ENCODE data around the gene RPL36. TPM values are rescaled to one million over a fixed set of nuclear protein-coding genes. Genes with fewer than 3 reads are reported as not detected.

Gene RPL36
- total RNA-seq, 1 donor from 2014 or later = 778 TPM

DNA sequence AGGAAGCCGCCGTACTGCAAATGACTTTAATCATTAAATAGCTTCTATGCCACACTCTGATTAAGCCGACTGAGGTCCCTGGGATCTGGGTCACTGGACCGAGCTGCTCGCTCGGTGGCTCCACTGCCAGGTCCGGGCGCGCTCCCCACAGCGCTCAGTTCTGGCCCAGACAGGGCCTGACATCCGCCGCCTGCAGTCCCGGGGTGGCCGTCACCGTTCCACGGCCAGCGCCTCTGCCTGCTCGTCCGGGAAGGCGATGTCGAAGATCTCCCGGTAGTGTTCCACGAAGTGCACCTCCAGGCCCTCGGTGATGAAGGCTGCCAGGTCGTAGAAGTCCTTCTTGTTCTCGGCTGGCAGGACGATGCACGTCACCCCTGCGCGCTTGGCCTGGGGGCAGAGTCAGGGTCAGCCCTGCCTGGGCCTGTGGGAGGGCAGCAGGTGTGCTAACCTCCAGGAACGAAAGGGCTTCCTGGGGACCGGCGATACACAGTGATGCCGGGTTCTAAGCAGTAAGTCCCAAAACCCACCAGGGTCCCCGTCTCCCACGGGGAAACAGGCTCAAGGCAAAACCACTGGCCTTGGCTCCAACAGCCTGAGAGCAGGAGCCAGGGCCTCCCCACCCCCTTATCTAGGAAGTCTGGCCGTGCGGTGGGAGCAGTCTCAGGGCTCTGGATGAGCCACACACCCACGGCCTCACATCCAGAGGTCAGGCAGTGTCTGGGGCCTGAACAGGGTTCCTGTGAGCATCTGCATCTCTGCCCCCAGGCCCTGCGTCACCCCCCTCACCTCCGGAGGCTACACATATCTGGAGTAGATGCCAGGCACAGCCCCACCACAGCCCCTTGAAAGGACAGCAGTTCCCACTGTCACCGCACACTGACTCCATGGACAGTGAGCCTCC is 2.0 kb downstream of the RPL36 start:
- peaks cover 15% of the 10 kb centered on the region for H3K4me1 Mint-ChIP-seq
- H3K4me2 ChIP-seq = peak overlapping the region; percentile 82
- no peaks in the 10 kb centered on the region for H3K27me3 ChIP-seq
- H3K36me3 ChIP-seq = no peaks in the 10 kb centered on the region
- H3K9me3 Mint-ChIP-seq = no peaks in the 10 kb centered on the region
- peaks cover 16% of the 10 kb centered on the region for H3K27me3 Mint-ChIP-seq (ENCODE audit: insufficient read depth, low read depth)
- H2AFZ ChIP-seq (replicated peaks) = no peak overlapping the region
- TF ChIP-seq, protein P1, sequence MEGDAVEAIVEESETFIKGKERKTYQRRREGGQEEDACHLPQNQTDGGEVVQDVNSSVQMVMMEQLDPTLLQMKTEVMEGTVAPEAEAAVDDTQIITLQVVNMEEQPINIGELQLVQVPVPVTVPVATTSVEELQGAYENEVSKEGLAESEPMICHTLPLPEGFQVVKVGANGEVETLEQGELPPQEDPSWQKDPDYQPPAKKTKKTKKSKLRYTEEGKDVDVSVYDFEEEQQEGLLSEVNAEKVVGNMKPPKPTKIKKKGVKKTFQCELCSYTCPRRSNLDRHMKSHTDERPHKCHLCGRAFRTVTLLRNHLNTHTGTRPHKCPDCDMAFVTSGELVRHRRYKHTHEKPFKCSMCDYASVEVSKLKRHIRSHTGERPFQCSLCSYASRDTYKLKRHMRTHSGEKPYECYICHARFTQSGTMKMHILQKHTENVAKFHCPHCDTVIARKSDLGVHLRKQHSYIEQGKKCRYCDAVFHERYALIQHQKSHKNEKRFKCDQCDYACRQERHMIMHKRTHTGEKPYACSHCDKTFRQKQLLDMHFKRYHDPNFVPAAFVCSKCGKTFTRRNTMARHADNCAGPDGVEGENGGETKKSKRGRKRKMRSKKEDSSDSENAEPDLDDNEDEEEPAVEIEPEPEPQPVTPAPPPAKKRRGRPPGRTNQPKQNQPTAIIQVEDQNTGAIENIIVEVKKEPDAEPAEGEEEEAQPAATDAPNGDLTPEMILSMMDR (IDR thresholded peaks at IDR 0.05) = no peak
- TF ChIP-seq EZH2 (IDR thresholded peaks at IDR 0.05) (no peak), EZH2phosphoT487 (IDR thresholded peaks at IDR 0.05) (no peak)
- no peak overlapping the region for H3K27ac Mint-ChIP-seq
- no peaks in the 10 kb centered on the region for H3K9me3 ChIP-seq (ENCODE audit: low read depth)
- H3K4me3 ChIP-seq = peak overlapping the region; percentile 98
- peaks cover 65% of the 10 kb centered on the region for H4K20me1 ChIP-seq (ENCODE audit: low read depth)
- DNase-seq (ENCODE audit: low spot score) = no peak
- H3K79me2 ChIP-seq (ENCODE audit: low read depth) = peaks cover 43% of the 10 kb centered on the region
- peak overlapping the region; percentile 98 for H3K4me3 Mint-ChIP-seq
- no peaks in the 10 kb centered on the region for H3K36me3 Mint-ChIP-seq
- no peaks in the 10 kb centered on the region for H3K4me1 ChIP-seq
- no peak overlapping the region for H3K9ac ChIP-seq
- no peak overlapping the region for H3K27ac ChIP-seq
- H3F3A ChIP-seq (ENCODE audit: low read depth) = peaks cover 38% of the 10 kb centered on the region

DNA sequence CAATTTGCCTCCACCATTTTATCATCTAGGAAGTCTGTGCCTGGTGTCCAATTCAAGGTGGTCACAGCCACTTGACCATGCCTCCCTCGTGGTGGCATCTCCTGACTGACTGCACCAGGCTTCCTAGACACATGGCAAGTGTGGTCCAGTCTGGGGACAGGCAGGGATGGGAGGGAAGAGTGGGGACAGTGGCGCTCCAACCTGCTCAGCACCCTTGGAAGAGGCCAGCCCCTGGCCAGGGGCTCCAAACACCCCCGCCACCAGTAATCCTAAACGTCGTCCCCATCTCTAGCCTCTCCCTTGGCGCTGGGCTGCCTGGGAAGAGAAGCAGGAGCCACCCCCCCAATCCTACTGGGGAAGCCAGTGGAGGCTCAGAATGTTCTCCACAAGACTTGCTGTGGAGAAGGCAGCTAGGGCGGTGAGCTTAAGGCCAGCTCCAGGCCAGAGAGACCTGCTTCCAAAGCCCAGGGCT is 2.7 kb downstream of the RPL36 start:
- no peak overlapping the region for H3K4me2 ChIP-seq
- H3K79me2 ChIP-seq (ENCODE audit: low read depth) = peaks cover 43% of the 10 kb centered on the region

DNA sequence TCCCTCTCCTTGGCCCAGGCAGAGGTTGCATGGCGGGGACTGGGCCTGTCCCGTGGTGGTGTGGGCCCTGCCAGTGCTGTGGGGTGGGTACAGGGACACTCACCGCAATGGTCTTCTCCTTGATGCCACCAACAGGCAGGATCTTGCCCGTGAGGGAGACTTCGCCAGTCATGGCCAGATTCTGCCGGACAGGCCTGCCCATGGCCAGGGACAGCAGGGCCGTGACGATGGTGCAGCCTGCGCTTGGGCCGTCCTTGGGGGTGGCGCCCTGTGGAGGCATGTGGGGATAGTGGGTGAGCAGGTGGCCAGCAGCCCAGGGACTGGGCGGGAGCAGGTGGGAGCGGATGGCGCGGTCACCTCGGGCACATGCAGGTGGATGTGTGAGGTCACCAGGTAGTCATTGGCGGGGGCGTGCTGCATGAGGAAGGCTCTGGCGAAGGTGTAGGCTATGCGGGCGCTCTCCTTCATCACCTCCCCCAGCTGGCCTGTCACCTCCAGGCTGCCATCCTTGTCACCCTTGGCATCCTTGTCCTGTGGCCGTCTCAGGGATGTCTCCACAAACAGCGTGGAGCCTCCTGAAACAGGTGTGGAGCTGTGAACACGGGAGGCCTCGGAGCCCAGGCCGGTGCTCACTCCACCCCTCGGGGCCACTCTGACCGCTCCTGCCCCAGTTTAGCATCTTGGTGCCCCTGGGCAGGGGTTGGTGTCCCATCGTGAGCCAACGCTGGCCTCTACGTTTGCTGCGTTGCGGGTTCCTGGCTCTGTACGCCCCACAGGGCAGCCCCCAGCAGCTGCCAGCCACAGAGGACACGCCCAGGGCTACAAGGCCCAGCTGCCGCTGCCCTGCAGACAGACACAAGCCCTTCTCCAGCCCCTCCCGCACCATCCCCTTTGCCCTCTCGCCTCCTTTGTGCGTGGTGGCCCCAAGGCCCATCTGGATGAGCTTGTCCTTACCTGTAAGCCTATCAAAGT is 3.4 kb downstream of the RPL36 start:
- no peak overlapping the region for H3K4me3 Mint-ChIP-seq

More for the DNA sequence above, 2.7 kb downstream of the RPL36 start:
- H2AFZ ChIP-seq (replicated peaks) = no peak overlapping the region
- H3K27me3 ChIP-seq = no peaks in the 10 kb centered on the region
- Mint-ChIP-seq H3K27ac (no peak overlapping the region), H3K27me3 (ENCODE audit: insufficient read depth, low read depth) (peaks cover 16% of the 10 kb centered on the region), H3K9me3 (no peaks in the 10 kb centered on the region), H3K36me3 (no peaks in the 10 kb centered on the region), H3K4me3 (peak overlapping the region; percentile 98), H3K4me1 (peaks cover 15% of the 10 kb centered on the region)
- no peaks in the 10 kb centered on the region for H3K4me1 ChIP-seq
- H3K9me3 ChIP-seq (ENCODE audit: low read depth) = no peaks in the 10 kb centered on the region
- H3K4me3 ChIP-seq = no peak overlapping the region
- TF ChIP-seq EZH2 (IDR thresholded peaks at IDR 0.05) = no peak
- TF ChIP-seq, protein P1 (IDR thresholded peaks at IDR 0.05) = no peak
- TF ChIP-seq EZH2phosphoT487 (IDR thresholded peaks at IDR 0.05) = no peak
- no peak overlapping the region for H3K27ac ChIP-seq
- H3F3A ChIP-seq (ENCODE audit: low read depth) = peaks cover 38% of the 10 kb centered on the region
- no peaks in the 10 kb centered on the region for H3K36me3 ChIP-seq
- no peak for DNase-seq (ENCODE audit: low spot score)
- no peak overlapping the region for H3K9ac ChIP-seq
- peaks cover 67% of the 10 kb centered on the region for H4K20me1 ChIP-seq (ENCODE audit: low read depth)

More for the DNA sequence above, 3.4 kb downstream of the RPL36 start:
- Histone ChIP-seq H2AFZ (replicated peaks) (no peak overlapping the region), H3K4me3 (no peak overlapping the region), H3K4me2 (no peak overlapping the region), H3K4me1 (no peaks in the 10 kb centered on the region), H3K27ac (no peak overlapping the region), H3K9ac (no peak overlapping the region), H3K27me3 (no peaks in the 10 kb centered on the region), H3K9me3 (ENCODE audit: low read depth) (no peaks in the 10 kb centered on the region), H3K79me2 (ENCODE audit: low read depth) (peaks cover 43% of the 10 kb centered on the region), H4K20me1 (ENCODE audit: low read depth) (peaks cover 70% of the 10 kb centered on the region), H3K36me3 (no peaks in the 10 kb centered on the region), H3F3A (ENCODE audit: low read depth) (peaks cover 42% of the 10 kb centered on the region)
- TF ChIP-seq EZH2 (IDR thresholded peaks at IDR 0.05) = no peak
- TF ChIP-seq, protein P1 (IDR thresholded peaks at IDR 0.05) = no peak
- no peak for TF ChIP-seq EZH2phosphoT487 (IDR thresholded peaks at IDR 0.05)
- peaks cover 15% of the 10 kb centered on the region for H3K4me1 Mint-ChIP-seq
- no peak overlapping the region for H3K27ac Mint-ChIP-seq
- no peak for DNase-seq (ENCODE audit: low spot score)
- H3K36me3 Mint-ChIP-seq = no peaks in the 10 kb centered on the region
- H3K9me3 Mint-ChIP-seq = no peaks in the 10 kb centered on the region
- H3K27me3 Mint-ChIP-seq (ENCODE audit: insufficient read depth, low read depth) = peaks cover 16% of the 10 kb centered on the region

Data from neural progenitor cell (in vitro differentiated cells).